ENCODE results near the gene ST3GAL5.
A peak's percentile ranks its signal among the peaks of the same experiment; 100 is the strongest.

The ST3GAL5 gene

GRCh38 chr2:85806358-85807118 lies 82.3 kb downstream of the ST3GAL5 start:
- ATAC-seq (no peak), DNase-seq (no peak)

GRCh38 chr2:85804583-85804982 lies 84.2 kb downstream of the ST3GAL5 start:
- ATAC-seq (no peak), DNase-seq (peak; percentile 33)

GRCh38 chr2:85803704-85804425 lies 84.9 kb downstream of the ST3GAL5 start:
- DNase-seq = no peak
- ATAC-seq = no peak

GRCh38 chr2:85802354-85803103 lies 86.3 kb downstream of the ST3GAL5 start:
- DNase-seq (no peak), ATAC-seq (no peak)

- no peak for ATAC-seq
Measured at GRCh38 chr2:85801871-85802270, 86.9 kb downstream of the ST3GAL5 start.

GRCh38 chr2:85800586-85800985 lies 88.2 kb downstream of the ST3GAL5 start:
- ATAC-seq (no peak), DNase-seq (no peak)

More at GRCh38 chr2:85801871-85802270, 86.9 kb downstream of the ST3GAL5 start:
- DNase-seq = no peak

- no peak for ATAC-seq
- no peak for DNase-seq
Measured at GRCh38 chr2:85799215-85799956, 89.4 kb downstream of the ST3GAL5 start.

GRCh38 chr2:85797921-85798320 lies 90.9 kb downstream of the ST3GAL5 start:
- ATAC-seq = no peak
- DNase-seq = no peak

GRCh38 chr2:85797263-85797660 lies 91.5 kb downstream of the ST3GAL5 start:
- DNase-seq (no peak), ATAC-seq (no peak)

GRCh38 chr2:85796341-85797262 lies 92.2 kb downstream of the ST3GAL5 start:
- ATAC-seq (no peak), DNase-seq (no peak)

GRCh38 chr2:85796046-85796340 lies 92.8 kb downstream of the ST3GAL5 start:
- DNase-seq (no peak), ATAC-seq (no peak)

- ATAC-seq (no peak), DNase-seq (no peak)
Measured at GRCh38 chr2:85795331-85796045, 93.3 kb downstream of the ST3GAL5 start.

- no peak for ATAC-seq
- DNase-seq = no peak
Measured at GRCh38 chr2:85794491-85795121, 94.2 kb downstream of the ST3GAL5 start.

GRCh38 chr2:85794038-85794441 lies 94.8 kb downstream of the ST3GAL5 start:
- ATAC-seq = no peak
- DNase-seq = no peak

- DNase-seq (no peak), ATAC-seq (no peak)
Measured at GRCh38 chr2:85793584-85793983, 95.2 kb downstream of the ST3GAL5 start.

- DNase-seq = no peak
- ATAC-seq = no peak
Measured at GRCh38 chr2:85792783-85793441, 95.9 kb downstream of the ST3GAL5 start.

- DNase-seq (no peak), ATAC-seq (no peak)
Measured at GRCh38 chr2:85791704-85792565, 96.9 kb downstream of the ST3GAL5 start.

GRCh38 chr2:85790499-85791188 lies 98.1 kb downstream of the ST3GAL5 start:
- ATAC-seq (no peak), DNase-seq (no peak)
